Measurements from ENCODE around the gene TFDP2.
"Not testable (repeated sequence)": the region's sequence is repeated elsewhere in the genome, so short reads cannot be mapped to it uniquely, and the experiment has no call there.

The TFDP2 gene

GRCh38 chr3:142019794-142020320 lies 129.5 kb downstream of the TFDP2 start:
- no peak for DNase-seq

GRCh38 chr3:142013993-142014392 lies 135.4 kb downstream of the TFDP2 start:
- DNase-seq = no peak

- DNase-seq = peak; percentile 57
These were observed 135.9 kb downstream of the TFDP2 start for GRCh38 chr3:142013326-142013980.

- no peak for DNase-seq
These were observed 140.3 kb downstream of the TFDP2 start for GRCh38 chr3:142009029-142009428.

GRCh38 chr3:142007710-142008399 lies 141.5 kb downstream of the TFDP2 start:
- DNase-seq = no peak

- not testable (repeated sequence) for DNase-seq
These were observed 144.4 kb downstream of the TFDP2 start for GRCh38 chr3:142004957-142005356.

- DNase-seq = no peak
These were observed 145.3 kb downstream of the TFDP2 start for GRCh38 chr3:142004025-142004424.

- no peak for DNase-seq
These were observed 146.1 kb downstream of the TFDP2 start for GRCh38 chr3:142003291-142003690.

GRCh38 chr3:142000325-142000870 lies 148.9 kb downstream of the TFDP2 start:
- DNase-seq = no peak

- DNase-seq = peak; percentile 50
These were observed 150.6 kb downstream of the TFDP2 start for GRCh38 chr3:141998669-141999290.

- no peak for DNase-seq
These were observed 152.9 kb downstream of the TFDP2 start for GRCh38 chr3:141996437-141996836.

GRCh38 chr3:141994856-141995255 lies 154.5 kb downstream of the TFDP2 start:
- no peak for DNase-seq

- no peak for DNase-seq
These were observed 156.8 kb downstream of the TFDP2 start for GRCh38 chr3:141992512-141992911.

- no peak for DNase-seq
These were observed 162.7 kb downstream of the TFDP2 start for GRCh38 chr3:141986548-141987107.

- no peak for DNase-seq
These were observed 168.3 kb downstream of the TFDP2 start for GRCh38 chr3:141981084-141981483.

- peak; percentile 69 for DNase-seq
These were observed 170.2 kb downstream of the TFDP2 start for GRCh38 chr3:141979050-141979671.

- DNase-seq = not testable (repeated sequence)
These were observed 174.6 kb downstream of the TFDP2 start for GRCh38 chr3:141974777-141975176.

GRCh38 chr3:141972399-141972798 lies 176.9 kb downstream of the TFDP2 start:
- DNase-seq = no peak

GRCh38 chr3:141971571-141971970 lies 177.8 kb downstream of the TFDP2 start:
- DNase-seq = no peak

- DNase-seq = no peak
These were observed 179.6 kb downstream of the TFDP2 start for GRCh38 chr3:141969711-141970110.

GRCh38 chr3:141965471-141965870 lies 183.9 kb downstream of the TFDP2 start:
- DNase-seq = no peak

- no peak for DNase-seq
These were observed 186.0 kb downstream of the TFDP2 start for GRCh38 chr3:141963301-141963700.
